ENCODE results near the gene GAS6. TPM values are rescaled to one million over a fixed set of nuclear protein-coding genes. Genes with fewer than 3 reads are reported as not detected.

The GAS6 gene
- total RNA-seq, 1 donor from 2014 or later, result 0.62 TPM

DNA sequence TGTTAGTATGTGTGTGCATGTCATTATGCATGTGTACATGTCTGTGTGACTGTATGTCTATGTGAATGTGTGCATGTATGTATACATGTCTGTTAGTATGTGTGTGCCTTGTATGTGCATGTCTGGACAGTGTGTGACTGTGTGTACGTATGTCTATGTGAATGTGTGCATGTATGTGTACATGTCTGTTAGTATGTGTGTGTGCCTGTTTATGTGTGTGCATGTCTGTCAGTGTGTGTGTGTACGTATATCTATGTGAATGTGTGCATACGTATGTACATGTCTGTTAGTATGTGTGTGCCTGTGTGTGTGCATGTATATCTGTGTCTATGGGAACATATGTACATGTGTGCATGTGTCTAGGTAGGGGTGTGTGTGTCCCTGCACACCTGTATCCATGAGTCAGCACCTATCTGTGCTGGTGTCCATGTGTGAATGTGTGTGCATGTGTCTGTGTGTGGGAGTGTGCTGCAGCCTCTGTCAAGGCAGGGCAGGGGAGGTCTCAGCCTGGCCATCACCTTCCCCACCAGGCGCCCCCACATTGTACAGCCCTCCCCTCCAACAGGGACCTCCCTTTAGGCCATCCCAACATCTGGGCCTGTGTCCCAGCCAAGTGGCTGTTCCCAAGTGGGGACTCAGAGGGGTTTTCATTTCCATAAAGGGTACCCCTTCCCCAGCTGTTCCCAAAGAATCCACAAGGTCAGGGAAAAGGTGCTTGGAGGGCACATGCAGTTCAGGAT is 4.4 kb downstream of the GAS6 start:
- no peak for DNase-seq (ENCODE audit: low spot score)
- H3K27me3 Mint-ChIP-seq (ENCODE audit: insufficient read depth), result peaks cover 15% of the 10 kb centered on the region
- no peak overlapping the region for H3K4me3 Mint-ChIP-seq
- intact Hi-C loops (cut with micrococcal nuclease), result loop anchor here (5.0 kb wide), 1 partner anchor 368 kb away; no protein-coding TSS in a partner anchor
- H3K4me1 Mint-ChIP-seq (ENCODE audit: low read depth), result peaks cover 5% of the 10 kb centered on the region
- H3K27ac Mint-ChIP-seq, result no peak overlapping the region
- H3K9me3 Mint-ChIP-seq, result peaks cover 12% of the 10 kb centered on the region
- no peaks in the 10 kb centered on the region for H3K36me3 Mint-ChIP-seq (ENCODE audit: low read depth)

DNA sequence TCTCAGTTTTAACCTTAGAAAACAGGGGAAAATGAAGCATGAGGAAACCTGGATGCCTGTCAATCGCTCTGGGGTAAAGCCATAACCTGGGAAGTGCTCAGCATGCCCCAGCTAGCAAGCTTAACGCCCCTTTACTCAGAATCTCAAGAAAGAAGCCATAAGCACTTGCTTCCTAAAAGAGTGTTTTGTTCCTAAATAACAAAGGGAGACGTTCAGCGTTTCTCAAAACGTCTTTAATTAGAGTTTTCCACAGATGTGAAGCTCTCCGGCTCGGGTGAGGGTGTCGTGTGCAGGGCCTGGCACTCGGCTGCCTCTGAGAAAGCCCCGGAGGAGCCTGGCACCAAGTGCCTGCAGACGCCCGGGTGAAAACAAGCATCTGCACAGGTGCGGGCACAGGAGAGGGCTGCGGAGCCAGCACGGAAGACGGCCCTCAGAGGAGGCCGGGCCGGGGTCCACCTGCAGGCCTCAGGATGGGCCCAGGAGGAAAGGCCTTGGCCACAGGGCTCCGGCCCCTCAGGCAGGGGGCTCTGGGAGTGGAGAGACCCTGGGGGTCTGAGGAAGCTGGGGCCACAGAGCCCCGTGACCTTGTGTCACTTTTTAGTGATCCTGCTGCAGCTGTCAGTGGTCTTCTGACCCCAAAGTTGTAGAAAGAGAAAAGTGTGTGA is 6.2 kb downstream of the GAS6 start:
- Mint-ChIP-seq H3K9me3 (peaks cover 12% of the 10 kb centered on the region), H3K27me3 (ENCODE audit: insufficient read depth) (peaks cover 11% of the 10 kb centered on the region), H3K27ac (no peak overlapping the region), H3K36me3 (ENCODE audit: low read depth) (no peaks in the 10 kb centered on the region), H3K4me1 (ENCODE audit: low read depth) (no peaks in the 10 kb centered on the region), H3K4me3 (no peak overlapping the region)
- no peak for DNase-seq (ENCODE audit: low spot score)
- intact Hi-C loops (cut with micrococcal nuclease), result no loop called here

DNA sequence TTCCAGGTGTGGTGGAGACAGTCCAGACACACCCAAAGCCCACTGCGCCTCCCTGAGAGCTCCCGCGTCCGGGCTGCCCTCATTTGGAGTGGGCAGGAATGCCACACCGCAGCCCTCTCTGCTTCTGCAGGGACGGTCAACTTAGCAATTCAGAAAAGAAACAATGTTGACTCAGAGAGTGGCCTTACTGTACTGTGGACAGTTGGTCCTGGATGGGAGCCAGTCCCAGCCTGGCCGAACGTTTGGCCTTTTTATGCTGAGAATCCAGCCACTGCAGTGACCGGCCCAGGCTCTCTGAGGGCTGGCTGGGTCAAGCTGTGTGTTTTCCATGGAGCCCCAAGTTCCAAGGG is 7.2 kb downstream of the GAS6 start:
- Mint-ChIP-seq H3K27ac (no peak overlapping the region), H3K27me3 (ENCODE audit: insufficient read depth) (peaks cover 6% of the 10 kb centered on the region)
- no peak for DNase-seq (ENCODE audit: low spot score)

DNA sequence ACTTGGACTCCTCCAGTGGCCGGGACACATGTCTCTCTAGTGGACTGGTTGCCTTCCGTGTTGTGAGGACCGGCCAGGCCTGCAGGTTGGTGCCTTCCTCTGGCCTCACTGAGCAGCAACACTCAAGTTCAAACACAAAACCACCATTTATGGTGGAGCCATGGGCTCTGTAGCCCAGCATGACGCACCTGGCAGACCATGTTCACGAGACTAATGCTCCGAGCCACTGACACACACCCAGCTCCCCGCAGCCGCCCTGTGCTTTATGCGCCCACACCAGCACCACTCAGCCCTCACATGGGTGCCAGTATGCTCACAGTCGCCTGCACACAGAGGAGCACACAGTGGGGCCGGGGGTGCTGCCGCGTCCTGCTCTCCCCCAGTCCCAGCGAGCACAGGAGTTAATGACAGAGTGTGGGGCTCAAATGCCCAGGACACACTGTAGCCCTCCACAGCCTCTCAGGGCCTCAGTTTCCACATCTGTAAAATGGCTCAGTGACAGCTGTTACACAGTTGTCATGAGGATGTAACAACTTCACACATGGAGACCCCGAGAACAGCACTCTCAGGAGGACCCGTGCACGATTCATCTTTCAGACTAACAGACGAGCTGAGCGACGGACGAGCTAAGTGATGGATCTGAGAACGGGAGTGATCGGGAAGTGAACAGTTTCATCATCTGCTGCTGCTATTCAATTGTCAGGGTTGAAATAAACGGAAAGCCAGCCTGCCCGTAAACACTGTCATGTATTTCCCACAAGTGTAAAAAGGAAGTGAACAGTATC is 7.8 kb downstream of the GAS6 start:
- intact Hi-C loops (cut with micrococcal nuclease), result no loop called here
- Mint-ChIP-seq H3K9me3 (peaks cover 12% of the 10 kb centered on the region), H3K27me3 (ENCODE audit: insufficient read depth) (peaks cover 2% of the 10 kb centered on the region), H3K4me3 (no peak overlapping the region), H3K36me3 (ENCODE audit: low read depth) (no peaks in the 10 kb centered on the region), H3K4me1 (ENCODE audit: low read depth) (no peaks in the 10 kb centered on the region), H3K27ac (no peak overlapping the region)
- DNase-seq (ENCODE audit: low spot score), result no peak

More for the DNA sequence above, 7.2 kb downstream of the GAS6 start:
- intact Hi-C loops (cut with micrococcal nuclease), result no loop called here
- H3K4me3 Mint-ChIP-seq, result no peak overlapping the region
- H3K9me3 Mint-ChIP-seq, result peaks cover 12% of the 10 kb centered on the region
- H3K4me1 Mint-ChIP-seq (ENCODE audit: low read depth), result no peaks in the 10 kb centered on the region
- H3K36me3 Mint-ChIP-seq (ENCODE audit: low read depth), result no peaks in the 10 kb centered on the region

DNA sequence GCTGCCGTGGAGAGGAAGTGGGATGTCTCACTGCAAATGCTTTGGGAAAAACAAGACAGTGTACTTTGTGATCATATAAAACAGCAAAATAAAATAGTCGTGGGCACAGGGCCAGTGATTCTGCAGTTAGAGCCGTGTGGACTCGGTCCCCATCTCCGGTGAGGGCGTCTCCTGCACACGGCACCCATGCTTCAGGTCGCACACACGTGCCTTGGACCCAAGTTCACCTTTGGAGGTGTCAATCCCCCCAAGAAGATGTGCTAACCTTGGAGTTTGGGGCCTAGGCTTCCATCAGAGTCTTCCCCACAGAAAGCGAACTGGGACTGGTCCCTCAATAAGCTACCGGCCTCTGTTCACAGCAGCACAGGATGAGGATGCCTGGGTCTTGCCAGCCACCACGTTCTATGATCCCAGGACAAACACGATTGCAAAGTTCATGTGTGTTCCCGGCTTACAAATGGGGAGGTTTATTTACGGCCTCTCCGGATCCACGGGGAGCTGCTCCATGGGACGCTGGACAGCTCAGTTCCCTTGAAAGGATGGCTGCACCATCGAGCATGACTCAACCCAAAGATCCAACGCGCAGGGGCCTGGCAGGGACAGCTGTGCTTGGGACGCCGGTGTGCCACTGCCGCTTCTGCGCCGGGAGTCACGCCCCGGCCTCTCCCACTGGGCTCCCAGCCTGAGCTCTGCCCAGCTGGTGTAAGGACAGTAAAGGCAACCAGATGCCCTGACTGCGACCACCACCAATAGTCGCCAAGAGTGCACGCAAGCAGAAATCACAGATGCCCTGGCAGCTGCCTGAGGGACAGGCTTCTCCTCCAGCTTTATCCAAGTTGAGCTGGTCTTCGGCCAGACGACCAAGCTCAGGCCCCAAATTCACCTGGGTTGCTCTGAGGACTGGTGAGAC is 8.6 kb downstream of the GAS6 start:
- DNase-seq (ENCODE audit: low spot score), result no peak
- H3K4me3 Mint-ChIP-seq, result no peak overlapping the region
- intact Hi-C loops (cut with micrococcal nuclease), result no loop called here
- no peaks in the 10 kb centered on the region for H3K27me3 Mint-ChIP-seq (ENCODE audit: insufficient read depth)
- H3K27ac Mint-ChIP-seq, result no peak overlapping the region
- H3K36me3 Mint-ChIP-seq (ENCODE audit: low read depth), result no peaks in the 10 kb centered on the region
- no peaks in the 10 kb centered on the region for H3K4me1 Mint-ChIP-seq (ENCODE audit: low read depth)
- H3K9me3 Mint-ChIP-seq, result peaks cover 12% of the 10 kb centered on the region

DNA sequence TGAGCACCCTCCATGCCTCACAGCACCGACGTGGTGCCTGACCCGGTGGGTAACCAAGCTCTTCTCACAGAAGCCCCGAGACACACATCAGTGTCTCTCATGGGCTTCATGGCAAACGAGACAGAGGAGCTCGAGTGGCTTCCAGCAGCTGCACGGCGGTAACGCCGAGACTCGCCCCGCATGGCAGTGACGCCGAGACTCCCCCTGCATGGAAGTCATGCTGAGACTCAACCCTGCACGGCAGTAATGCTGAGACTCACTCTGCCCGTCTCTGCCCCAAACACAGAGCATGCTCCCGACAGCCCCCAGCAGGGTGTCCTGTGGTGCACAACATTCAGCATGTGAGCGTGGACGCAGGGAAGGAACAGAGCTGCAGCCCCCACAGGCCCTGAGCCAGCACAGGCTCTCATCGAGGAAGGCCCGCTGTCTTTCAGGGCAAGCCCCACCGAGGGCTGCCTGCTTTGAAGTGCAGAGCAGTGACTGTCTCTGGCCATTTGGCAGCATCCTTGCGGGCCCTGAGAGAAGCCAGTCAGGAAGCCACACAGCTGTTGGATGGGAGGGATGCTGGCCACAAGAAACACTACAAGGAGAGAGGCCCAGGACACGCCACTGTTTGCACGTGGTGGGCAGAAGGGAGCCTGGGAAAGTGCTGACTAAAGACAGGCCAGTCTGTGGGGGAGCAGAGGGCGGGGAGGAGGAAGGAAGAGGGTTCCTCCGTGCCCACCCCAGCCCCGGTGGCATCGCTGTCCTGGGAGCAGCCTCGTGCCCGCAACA is 9.5 kb downstream of the GAS6 start:
- Mint-ChIP-seq H3K4me3 (no peak overlapping the region), H3K27ac (no peak overlapping the region), H3K27me3 (ENCODE audit: insufficient read depth) (no peaks in the 10 kb centered on the region), H3K4me1 (ENCODE audit: low read depth) (no peaks in the 10 kb centered on the region), H3K36me3 (ENCODE audit: low read depth) (no peaks in the 10 kb centered on the region), H3K9me3 (peaks cover 11% of the 10 kb centered on the region)
- no peak for DNase-seq (ENCODE audit: low spot score)
- intact Hi-C loops (cut with micrococcal nuclease), result no loop called here

DNA sequence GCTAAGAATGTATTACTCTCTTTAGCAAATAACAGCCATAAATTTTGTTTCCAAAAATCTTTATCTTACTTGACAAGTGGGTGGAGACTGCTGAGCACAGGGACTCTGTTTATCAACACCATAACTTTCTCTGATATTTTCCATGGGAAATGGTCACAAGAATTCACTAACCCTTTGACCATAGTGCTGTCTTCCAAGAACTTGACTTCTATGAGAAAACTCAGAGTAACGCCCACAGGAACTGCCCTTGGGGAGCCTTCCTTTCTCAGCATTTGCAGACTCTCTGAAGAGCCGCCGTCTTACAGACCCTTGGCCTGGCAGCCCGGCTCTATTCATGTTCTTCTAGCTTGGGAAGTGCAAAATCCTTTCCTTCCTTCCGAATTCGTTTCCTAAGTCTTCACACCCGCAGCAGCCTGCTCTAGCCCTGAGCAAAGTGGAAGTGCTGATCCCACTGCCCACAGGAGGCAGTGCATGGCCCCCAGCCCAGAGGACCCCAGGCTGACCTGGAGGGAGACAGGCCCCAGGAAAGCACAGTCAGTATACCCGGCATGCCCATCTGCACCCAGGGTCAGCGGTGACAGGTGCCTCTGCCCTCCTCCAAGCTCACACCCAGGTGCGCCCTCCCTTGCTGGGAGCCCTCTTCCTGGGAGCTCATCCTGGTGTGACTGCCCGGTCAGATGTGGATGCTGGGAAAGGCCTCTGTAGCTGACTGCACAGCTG is 10.2 kb downstream of the GAS6 start:
- Mint-ChIP-seq H3K36me3 (ENCODE audit: low read depth) (no peaks in the 10 kb centered on the region), H3K9me3 (peaks cover 4% of the 10 kb centered on the region), H3K27ac (no peak overlapping the region), H3K4me3 (no peak overlapping the region), H3K4me1 (ENCODE audit: low read depth) (no peaks in the 10 kb centered on the region), H3K27me3 (ENCODE audit: insufficient read depth) (no peaks in the 10 kb centered on the region)
- DNase-seq (ENCODE audit: low spot score), result no peak
- intact Hi-C loops (cut with micrococcal nuclease), result no loop called here

DNA sequence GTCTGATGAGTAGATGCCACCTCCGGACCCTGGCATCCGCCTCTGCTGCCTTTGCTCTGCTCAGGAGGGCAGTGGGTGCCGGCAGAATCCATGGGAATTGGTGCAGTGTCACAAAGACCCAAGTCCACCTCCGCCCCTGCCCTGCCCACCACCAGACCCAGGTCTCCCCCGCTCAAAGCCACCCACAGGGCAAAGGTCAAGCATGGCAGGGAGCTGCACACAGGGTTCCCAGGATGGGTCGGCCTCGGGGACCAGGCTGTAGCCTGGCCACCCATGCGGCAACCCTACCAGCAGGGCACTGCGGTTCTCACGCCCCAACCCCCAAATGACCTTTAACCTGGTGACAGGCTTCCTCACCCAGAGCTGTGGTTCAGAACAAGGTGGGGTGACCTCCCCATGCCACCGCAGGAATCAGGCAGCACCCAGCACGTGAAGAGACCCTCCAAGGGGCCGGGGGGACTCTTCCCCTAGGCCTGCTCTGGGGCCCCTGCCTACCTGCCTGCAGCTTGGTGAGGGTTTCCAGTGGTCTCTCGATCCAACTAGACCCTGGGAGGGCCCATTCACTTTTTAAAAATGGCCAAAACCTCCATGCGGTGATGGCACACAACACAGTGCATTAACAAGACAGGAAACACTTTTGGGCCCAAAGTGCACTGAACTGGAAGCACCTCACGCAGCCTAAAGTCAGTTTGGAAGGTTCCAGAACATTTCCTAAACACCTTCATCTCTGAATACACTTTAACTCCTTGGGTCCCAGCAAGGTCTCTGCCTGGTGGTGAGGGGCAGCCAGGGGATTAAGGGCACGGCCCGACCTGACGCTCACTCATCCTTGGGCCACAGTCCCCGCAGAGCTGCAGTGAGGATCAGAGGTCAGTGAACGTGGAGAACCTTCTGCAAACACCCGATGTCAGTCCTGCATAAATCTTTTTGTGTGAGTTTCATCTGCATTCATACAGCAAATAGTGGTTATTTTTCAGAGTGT is 11.0 kb downstream of the GAS6 start:
- Mint-ChIP-seq H3K27me3 (ENCODE audit: insufficient read depth) (no peaks in the 10 kb centered on the region), H3K4me1 (ENCODE audit: low read depth) (no peaks in the 10 kb centered on the region), H3K27ac (no peak overlapping the region), H3K36me3 (ENCODE audit: low read depth) (no peaks in the 10 kb centered on the region), H3K9me3 (no peaks in the 10 kb centered on the region), H3K4me3 (no peak overlapping the region)
- no peak for DNase-seq (ENCODE audit: low spot score)
- intact Hi-C loops (cut with micrococcal nuclease), result no loop called here

DNA sequence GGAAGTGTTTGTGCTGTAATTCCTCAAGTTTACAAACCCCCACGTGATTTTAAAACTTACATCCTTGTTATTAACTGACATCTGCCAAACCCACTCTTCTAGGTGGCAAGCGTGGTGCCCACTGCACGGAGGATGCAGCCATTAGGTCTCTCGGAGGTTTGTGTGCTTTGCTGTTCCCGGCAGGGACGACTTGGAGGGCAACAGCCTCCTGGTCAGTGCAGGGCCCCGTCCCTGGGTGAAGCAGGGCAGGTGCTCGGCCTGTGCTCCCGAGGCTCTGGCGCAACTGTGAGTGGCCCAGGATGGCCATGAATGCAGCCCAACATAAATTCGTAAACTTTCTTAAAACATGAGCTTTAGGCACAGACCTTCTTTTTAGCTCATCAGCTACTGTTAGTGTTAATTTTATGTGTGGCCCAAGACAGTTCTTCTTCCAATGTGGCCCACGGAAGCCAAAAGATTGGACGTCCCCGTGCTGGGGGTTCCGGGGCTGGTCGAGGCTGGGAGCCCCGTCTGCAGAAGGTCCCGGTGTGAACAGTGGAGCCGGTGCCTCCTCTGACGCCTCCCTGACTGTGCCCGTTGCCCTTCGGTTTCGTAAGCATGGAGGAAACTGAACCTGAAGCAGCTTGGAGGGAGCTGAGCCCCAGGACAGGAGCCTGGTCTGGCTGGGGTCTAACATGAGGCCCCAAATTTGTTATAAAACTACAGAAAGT is 11.9 kb downstream of the GAS6 start:
- H3K9me3 Mint-ChIP-seq, result no peaks in the 10 kb centered on the region
- DNase-seq (ENCODE audit: low spot score), result no peak
- no peak overlapping the region for H3K4me3 Mint-ChIP-seq
- peaks cover 1% of the 10 kb centered on the region for H3K27me3 Mint-ChIP-seq (ENCODE audit: insufficient read depth)
- no peaks in the 10 kb centered on the region for H3K4me1 Mint-ChIP-seq (ENCODE audit: low read depth)
- H3K36me3 Mint-ChIP-seq (ENCODE audit: low read depth), result no peaks in the 10 kb centered on the region
- intact Hi-C loops (cut with micrococcal nuclease), result no loop called here
- no peak overlapping the region for H3K27ac Mint-ChIP-seq

DNA sequence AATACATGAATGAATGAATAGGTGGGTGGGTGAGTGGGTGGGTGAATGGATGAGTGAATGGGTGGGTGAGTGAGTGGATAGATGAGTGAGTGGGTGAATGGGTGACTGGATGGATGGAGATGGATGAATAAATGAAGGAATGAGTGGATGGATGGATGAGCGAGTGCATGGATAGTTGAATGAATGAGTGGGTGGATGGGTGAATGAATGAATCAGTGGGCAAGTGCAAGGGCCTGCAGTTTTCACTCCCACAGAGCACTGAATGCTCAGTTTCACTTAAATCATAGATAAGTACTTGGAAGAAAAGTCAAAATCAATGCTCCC is 12.4 kb downstream of the GAS6 start:
- no peak overlapping the region for H3K4me3 Mint-ChIP-seq
- H3K4me1 Mint-ChIP-seq (ENCODE audit: low read depth), result peaks cover 3% of the 10 kb centered on the region
- no peaks in the 10 kb centered on the region for H3K36me3 Mint-ChIP-seq (ENCODE audit: low read depth)
- H3K9me3 Mint-ChIP-seq, result no peaks in the 10 kb centered on the region
- DNase-seq (ENCODE audit: low spot score), result no peak
- peaks cover 1% of the 10 kb centered on the region for H3K27me3 Mint-ChIP-seq (ENCODE audit: insufficient read depth)
- no peak overlapping the region for H3K27ac Mint-ChIP-seq
- intact Hi-C loops (cut with micrococcal nuclease), result no loop called here
